ENCODE measurements around the gene TDP1.

GRCh38 chr14:90042496-90043252, 86.9 kb downstream of the TDP1 start:
- TF ChIP-seq ZNF274 (IDR thresholded peaks at IDR 0.05; ENCODE audit: low read depth, low read length) (no peak), YY1 (IDR thresholded peaks at IDR 0.05; ENCODE audit: insufficient read depth, insufficient read length) (no peak)
